HG02943 (cell line): Measurements from ENCODE around the gene PSMD5.

Experiments
- ATAC-seq: cut with Tn5 transposase; IDR thresholded peaks from one replicate; pipeline ENCODE4 v1.9.1; 2021; ENCODE audit warnings: mild to moderate bottlenecking, low read depth, moderate library complexity; ENCODE audit not compliant: unreplicated experiment

Gene PSMD5

DNA sequence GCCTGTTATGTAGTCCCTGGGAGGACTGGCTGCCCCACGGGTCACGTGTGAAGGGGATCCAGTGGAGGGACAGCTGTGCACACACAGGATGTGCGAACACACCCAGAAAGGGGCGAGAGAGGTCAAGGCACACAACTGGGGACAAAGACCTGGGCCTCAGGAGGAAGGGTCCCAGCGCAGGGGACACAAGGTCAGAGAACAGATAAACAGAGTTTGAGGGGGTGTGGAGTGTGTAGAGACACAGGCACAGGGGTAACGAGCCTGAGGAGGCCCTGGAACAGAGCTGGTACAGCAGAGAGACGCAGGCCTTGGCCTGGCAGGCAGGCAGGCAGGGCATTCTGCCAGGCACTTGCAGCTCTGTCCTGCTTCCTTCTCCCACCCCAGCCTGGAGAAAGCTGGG lies 14.8 kb upstream of the PSMD5 start:
- ATAC-seq = no peak

DNA sequence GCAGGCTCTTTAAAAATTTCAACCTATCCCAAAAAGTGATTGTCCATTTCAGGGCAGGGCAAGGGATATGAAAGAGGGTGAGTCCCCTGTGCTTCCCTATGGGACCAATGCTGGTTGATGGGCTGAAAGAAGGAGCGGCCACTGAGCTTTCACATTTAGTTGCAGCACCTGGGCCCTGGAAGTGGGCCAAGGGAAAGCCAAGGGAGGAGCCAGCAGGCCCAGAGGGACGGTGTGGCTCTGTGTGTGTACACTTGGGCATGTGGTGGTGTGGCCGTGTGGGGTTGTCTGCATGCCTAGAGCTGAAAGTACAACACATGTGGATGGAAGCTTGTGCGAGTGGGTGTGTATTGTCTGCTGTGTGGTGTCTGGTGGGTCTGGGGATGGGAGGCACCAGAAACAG lies 14.0 kb upstream of the PSMD5 start:
- ATAC-seq = no peak

DNA sequence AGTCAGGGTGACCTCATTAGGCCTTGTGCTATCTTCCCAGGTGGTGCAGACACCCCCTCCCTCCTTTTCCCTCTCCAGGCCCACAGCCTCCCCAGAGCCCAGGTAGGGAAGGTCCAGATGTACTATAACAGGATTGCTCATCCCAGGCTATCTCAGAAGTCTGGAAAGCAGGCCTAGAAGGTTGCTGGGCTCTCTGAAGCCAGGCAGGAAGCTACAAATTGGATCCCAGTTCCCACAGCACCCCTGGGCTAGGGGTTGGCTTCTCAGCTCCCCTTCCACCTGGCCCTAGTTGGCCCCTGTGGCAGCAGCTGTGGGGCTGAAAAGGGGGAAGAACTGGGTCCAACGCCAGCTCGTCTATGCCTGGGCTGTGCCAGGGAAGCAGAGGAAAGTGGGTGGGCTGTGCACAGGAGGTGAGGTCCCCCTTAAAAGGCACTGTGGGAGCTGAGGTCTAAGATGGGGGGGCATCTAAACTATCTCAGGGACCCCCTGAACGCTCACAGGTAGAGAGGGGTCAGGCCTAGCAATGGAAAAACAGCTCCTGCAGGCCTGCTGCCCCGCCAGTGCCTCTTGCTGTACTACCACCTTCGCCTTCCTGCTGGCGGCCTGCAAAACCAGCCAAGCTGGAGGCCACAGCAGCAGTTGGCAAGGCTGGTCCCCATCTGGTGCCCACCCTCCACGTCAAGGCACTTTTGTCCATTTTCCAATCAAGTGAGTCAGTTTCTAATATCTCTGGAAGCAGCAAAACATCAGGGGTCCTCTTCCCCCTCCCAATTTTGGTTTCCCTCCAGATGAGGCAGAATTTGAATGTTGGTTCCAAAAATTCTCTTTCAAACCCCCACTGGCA lies 13.3 kb upstream of the PSMD5 start:
- ATAC-seq = no peak

DNA sequence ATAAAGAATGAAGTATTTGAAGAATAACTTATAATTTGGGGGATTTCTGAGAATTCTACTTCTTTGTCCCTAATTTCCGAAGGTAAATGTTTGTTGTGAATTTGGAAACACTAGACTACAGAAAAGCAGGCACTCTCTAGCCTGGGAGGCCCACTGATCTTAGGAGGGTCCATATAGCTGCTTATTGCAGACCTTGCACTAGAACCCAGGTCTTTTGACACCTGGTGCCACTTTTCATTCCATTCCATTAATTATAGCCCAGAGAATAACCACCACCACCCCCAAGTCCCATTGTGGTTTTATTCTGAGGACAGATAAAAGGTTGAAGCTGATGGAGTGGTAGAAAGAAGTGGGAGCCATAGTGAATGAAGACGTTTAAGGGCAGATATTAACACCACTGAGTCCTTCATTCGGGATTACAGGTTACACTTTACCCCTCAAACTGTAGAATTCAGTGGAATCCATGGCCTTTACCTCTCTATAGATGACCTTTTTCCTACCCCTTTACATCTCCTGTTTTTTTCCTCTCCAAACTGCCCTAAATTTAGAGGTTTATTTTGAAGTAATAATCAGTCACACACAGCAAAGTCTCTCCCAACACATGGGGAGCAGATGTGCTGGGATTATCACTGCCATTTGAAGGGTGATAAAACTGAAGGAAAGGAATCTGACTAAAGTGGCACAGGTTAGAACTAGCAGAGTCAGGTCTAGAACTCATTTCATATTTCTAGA lies 12.0 kb upstream of the PSMD5 start:
- ATAC-seq = no peak

DNA sequence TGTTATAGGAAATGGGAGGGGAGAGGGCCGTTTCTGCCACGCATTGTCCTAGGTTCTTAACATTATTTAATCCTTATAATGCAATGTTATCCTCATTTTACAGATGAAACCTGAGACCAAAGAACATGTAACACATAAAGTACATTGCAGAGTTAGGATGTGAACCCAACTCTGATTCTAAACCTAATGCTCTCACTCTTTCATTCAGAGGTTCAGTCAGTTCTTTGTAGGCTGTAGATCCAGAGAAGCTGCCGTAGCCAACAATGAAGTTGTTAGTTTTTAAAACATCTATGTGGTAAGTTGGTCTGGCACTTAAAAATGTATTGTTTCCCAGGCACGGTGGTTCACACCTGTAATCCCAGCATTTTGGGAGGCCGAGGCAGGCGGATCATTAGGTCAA lies 10.5 kb upstream of the PSMD5 start:
- no peak for ATAC-seq

DNA sequence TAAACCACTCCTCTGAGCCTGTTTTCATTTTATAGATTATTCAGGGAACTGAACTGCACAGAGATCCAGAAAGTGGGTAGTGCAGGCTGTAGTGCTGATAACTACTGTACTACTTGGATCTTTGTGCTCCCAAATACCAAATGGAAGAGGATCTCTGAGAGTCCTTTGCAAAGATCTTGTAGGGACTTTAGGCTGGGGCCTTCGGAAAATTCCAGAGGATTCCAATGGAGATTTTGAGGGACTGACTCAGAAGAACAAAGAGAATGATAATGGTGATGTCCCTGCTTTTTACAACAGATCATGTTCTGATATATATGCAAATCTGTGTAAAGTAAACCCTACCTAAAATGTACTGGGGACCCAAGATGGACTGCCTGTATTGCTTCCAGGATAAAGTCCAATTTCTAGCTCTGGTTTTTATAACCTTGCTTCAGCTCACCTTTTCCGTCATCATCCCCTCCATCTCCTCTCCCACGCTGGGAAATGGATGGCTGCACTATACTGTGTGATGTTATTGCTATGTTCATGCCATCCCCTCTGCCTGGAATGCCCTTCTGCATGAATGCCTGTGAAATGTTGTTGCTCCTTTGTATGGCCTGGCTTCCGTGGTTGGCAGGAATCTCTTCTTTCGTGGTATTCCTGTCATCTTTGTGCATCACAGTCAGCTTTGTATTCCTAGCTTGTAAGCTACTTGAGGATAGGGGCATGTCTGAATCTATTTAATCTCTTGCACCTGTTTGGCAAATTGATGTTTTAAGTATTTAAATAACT lies 9.7 kb upstream of the PSMD5 start:
- ATAC-seq = no peak

DNA sequence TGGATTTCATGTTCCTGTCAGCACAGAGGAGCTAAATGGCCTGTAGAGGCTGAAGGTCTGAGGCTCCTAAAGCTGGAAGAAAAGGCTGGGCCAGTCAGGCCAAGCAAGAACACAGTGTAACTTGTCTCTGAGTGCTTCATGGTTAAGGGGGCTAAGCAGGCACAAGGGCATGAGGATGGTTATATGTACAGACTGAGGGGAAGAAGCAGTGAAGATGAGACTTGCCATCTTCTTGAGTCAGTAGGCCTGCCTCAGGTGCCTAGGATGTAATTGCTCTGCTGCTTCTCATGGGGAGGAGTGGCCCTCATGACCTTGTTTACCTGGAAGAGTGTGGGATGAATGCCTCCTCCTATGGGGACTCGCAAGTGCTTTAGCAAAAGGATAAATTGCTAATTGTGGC lies 8.7 kb upstream of the PSMD5 start:
- no peak for ATAC-seq

DNA sequence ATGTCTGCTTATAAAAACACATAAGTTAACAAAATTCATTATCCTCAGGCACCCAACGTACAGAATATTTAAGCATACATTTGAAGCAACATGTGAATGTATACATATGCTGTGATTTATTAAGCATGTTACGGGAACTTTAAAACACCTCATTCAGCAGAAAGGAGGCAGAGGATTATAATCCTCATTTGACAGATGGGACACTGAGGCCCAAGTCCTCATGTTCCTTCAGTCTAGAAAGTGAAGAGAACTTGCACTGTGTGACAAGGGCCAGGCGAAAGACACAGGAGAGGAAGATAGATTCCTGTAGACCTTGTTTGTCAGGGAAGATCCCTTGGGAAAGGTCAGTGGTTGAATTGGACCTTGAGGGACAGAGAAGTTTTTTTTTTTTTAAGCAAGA lies 7.6 kb upstream of the PSMD5 start:
- no peak for ATAC-seq

DNA sequence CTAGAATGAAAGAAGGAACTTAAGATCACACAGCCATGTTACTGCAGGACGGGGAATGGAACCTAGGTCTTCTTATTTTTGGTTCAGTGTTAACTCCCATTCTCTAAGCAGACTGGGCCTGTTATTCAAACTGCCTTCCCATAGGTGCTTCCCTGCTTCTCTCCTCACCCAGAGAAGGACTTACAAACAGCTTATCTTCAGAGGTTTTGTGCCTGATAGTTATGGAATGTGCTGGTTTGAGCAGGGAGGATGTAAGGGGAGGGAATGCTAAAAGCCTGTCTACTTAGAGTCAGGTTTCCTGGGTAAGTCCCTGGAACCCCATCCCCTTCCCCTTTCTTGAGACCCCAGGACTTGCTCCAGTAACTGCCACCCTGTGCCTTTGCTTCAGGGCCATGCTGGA lies 4.2 kb upstream of the PSMD5 start:
- no peak for ATAC-seq

DNA sequence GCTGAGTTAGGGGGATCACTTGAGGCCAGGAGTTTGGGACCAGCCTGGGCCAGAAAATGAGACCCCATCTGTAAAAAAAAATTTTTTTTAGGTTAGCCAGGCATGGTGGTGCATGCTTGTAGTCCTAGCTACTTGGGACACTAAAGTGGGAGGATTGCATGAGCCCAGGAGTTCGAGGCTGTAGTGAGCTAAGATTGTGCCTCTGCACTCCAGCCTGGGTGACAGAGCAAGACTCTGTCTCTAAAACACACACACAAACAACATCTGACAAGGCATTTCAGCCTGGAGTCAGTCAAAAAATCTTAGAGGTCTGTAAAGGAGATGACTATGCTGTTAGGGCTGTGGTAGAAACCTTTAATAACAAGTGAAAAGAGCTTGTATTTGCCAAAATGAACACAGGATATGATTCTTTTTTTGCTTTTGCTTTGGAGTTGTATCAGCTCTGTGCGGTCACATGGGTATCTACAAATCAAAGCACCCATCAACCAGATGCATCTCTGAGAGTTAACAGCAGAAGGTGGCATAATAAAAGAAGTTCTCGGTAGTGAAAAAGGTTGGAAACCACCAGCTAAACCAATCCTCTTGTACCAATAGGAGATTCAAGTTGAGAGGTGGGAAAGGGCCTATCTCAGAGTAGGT lies 3.6 kb upstream of the PSMD5 start:
- ATAC-seq = no peak

DNA sequence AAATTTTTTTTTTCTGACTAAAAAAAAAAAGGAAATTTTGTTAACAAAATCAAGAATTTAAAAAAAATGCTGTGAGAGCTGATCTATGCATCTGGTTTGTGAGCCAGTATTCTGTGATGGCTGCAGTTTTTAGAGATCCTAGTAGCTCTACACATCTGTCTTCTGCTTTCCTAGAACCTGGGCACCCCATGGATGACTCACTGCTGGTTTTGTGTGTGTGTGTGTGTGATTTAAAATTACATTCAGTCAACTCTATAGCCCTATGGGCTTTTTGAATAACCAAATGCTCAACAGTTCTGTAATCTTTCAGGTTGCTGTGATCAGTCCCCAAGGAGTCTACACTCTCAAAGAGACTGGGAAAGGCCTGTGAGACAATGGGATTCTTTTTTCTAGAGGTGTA lies 2.5 kb upstream of the PSMD5 start:
- no peak for ATAC-seq

DNA sequence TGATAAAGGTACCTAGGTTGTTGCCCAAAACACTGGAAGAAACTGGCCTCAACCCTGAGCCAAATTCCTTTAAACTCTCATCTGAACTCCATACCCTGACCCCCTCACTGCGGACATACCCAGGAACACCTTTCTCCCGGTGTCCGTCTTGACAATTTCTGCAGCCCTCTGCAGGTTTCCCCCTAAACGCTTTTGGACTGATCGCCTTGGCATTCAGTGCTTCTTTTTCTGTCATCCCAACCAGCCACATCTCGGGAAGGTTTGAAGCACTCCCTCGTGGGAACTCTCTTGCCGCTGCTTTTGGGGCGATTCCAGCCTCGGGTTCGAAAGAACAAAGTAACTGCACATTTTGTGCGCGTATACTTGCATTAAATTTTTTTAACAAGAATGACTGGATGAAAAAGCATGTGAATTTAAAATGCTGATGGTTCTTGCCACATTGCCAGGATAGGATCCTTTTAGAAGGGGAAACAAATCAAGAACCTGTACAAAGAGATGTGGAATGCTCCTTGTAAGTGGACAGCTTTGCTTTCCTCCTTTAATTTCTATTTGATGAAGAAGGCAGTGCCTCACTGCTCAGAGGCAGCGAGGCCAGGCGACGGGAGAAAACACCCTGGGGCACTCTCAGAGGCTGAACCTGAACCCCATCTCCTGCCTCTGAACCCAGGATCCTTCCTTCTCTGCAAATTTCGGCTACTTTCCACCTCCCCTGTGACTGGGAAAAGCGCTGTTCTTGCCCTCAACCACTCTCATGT lies 615 bp downstream of the PSMD5 start:
- peak; percentile 20 for ATAC-seq

DNA sequence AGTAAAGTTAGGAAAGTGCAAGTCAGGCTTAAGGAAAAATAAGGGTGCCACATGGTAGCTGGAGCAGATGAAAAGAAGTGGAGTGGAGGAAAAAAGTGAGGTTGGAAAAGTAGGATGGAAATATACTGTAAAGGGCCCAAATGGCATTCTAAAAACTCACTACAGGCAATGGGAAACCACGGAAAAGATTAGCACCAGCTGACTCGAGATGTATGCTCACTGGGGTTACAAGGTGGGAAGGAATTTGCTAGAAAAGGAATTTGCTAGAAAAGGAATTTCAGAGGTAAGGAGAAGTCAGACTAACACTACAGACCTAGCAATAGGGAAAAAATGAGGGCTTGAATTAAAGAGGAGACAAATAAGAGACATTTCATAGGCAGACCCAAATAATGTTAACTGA lies 3.6 kb downstream of the PSMD5 start:
- no peak for ATAC-seq

DNA sequence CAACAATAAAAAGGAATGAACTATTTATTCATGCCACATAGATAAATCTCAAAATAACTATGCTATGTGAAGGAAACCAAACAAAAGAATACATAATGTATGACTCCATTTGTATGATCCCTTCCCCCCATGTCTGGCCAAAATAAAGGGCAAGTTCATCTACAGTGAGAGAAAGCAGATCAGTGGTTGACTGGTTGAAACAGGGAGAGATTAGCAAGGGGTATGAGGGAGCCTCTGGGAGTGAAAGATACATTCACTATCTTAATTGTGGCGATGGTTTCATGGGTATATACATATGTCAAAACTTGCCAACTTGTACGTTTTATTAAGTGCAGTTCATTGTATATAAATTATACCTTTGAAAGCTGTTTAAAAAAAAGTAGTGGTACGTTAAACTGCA lies 4.8 kb downstream of the PSMD5 start:
- ATAC-seq = no peak

DNA sequence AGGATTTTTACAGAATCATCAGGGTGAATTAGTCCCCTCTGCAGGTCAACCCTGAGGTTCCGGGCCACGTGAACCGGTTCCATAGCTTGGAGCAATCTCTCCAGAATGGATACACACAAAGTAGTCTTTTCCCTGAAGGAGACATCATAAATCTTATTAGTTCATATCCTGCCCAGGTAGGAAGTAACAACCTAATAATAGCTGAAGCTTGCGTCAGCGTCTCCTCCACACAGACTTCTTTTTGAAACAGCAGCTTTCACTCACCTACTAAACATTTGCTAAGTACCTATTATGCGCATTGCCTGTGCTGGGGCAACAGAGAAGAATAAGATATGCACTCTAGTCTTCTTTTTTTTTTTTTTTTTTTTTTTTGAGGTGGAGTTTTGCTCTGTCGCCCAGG lies 9.4 kb downstream of the PSMD5 start:
- no peak for ATAC-seq

DNA sequence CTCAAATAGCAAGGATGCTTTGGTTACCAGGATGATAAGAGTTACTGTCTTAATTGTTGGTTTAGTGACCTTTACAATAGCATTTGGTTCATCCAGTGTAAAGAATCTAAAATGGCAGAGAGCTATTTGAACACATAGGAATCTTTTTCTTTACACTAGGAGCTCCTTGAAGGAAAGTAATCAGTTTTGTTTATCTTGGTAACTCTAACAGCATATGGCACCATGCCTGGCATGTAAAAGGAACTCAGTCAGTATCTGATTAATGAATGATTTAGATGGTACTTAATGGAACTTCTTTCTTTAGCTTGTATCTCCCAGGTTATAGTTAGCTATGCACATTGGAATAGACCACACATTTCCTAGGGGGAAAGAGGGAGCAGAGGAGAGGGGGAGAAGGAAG lies 9.9 kb downstream of the PSMD5 start:
- ATAC-seq = no peak

DNA sequence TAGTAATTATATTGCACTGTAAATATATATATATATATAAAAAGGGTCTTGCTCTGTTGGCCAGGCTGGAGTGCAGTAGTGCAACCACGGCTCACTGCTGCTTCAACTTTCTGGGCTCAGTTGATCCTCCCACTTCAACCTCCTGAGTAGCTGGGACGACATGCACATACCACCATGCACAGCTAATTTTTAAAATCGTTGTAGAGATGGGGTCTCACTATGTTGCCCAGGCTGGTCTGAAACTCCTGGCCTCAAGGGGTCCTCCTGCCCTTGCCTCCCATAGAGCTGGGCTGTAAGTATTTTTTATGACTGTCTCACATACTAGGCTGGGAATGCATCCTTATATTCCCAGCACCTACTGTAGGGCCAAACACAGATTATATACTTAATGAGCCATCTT lies 11.9 kb downstream of the PSMD5 start:
- ATAC-seq = no peak

DNA sequence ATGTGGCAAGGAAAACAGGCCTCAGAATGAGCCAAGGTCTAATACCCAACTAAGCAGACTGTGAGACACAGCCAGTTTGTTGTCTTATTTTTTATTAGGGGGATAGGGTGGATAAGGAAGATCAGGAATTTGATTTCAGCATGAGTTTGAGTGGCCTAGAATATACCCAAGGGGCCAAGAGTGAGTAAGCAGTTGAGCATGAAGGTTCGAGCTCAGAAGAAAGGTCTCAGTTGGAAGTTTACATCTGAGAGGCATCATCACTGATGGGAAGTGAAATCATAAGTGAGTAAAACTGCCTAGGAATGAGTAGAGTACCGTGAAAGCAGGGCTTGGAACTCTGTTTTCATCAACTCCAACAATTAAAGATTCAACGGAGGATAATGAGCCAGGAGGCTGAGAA lies 12.6 kb downstream of the PSMD5 start:
- no peak for ATAC-seq

DNA sequence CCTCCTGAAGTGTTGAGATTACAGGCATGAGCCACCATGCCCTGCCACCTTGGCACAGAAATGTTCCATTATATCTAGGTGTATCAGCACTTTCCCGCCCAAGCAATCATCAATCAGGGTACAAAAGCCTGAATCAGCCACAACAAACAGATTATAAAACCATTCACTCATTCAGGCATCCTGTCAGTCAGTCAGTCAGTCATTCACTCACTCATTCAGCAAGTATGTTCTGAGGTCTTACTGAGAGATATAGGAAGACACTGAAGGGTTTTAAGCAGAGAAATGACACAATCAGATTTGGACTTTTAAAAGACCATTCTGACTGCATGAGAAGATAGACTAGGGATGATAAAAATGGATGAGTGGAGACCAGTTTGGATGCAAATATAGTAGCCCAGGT lies 13.1 kb downstream of the PSMD5 start:
- no peak for ATAC-seq

DNA sequence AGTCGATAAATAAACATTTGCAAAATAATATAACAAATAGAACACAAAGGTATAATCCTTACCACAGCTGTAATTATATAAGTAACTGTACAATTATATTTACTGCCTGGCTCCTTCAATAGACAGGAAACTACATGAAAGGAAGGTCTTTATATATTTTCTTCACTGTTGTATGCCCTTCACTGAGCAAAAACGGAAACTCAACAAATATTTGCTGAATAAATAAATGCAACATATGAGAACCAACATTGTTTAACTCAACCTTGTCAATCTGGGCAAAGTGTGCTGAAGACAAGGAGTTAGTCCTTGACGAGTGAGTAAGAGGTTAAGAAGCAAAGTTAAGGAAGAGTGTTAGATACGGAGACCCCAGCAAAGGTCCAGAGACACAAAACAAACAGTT lies 22.6 kb downstream of the PSMD5 start:
- no peak for ATAC-seq
